Neuronal stem cell (in vitro differentiated cells): ENCODE measurements around the gene PRKCB.
A peak's percentile ranks its signal among the peaks of the same experiment; 100 is the strongest.

ENCODE experiments used
- DNase-seq: peaks from one replicate; pipeline ENCODE4 v3.0.0-alpha.2; 2013; ENCODE audit warnings: low spot score
- H2AFZ ChIP-seq: one replicate; pipeline ENCODE4 v1.6.1; 2013; ENCODE audit warnings: mild to moderate bottlenecking, low read length, inconsistent platforms
- H2AK5ac ChIP-seq: 2 replicates; pipeline ENCODE4 v1.6.1; 2013; ENCODE audit warnings: low read depth, mild to moderate bottlenecking, inconsistent platforms, low read length, moderate library complexity, mixed read lengths
- H2BK120ac ChIP-seq: 2 replicates; pipeline ENCODE4 v1.6.1; 2013; ENCODE audit warnings: low read depth, mild to moderate bottlenecking, inconsistent platforms, low read length, moderate library complexity, mixed read lengths
- H2BK12ac ChIP-seq: one replicate; pipeline ENCODE4 v1.6.1; 2013; ENCODE audit warnings: low read length, inconsistent platforms
- H2BK15ac ChIP-seq: 2 replicates; pipeline ENCODE4 v1.6.1; 2013; ENCODE audit warnings: mild to moderate bottlenecking, low read length, inconsistent platforms, mixed read lengths
- H2BK5ac ChIP-seq: one replicate; pipeline ENCODE4 v1.6.1; 2013; ENCODE audit warnings: inconsistent platforms, mild to moderate bottlenecking, low read length, moderate library complexity
- H3K14ac ChIP-seq: one replicate; pipeline ENCODE4 v1.6.1; 2013; ENCODE audit warnings: low read length, inconsistent platforms
- H3K18ac ChIP-seq: 2 replicates; pipeline ENCODE4 v1.6.1; 2013; ENCODE audit warnings: low read length, inconsistent platforms
- H3K23ac ChIP-seq: 2 replicates; pipeline ENCODE4 v1.6.1; 2013; ENCODE audit warnings: low read depth, mild to moderate bottlenecking, mixed read lengths, low read length, inconsistent platforms; ENCODE audit not compliant: poor library complexity
- H3K27ac ChIP-seq: replicated peaks from 3 replicates; pipeline ENCODE4 v1.5.1; 2013; ENCODE audit warnings: low read length, inconsistent platforms
- H3K27me3 ChIP-seq, 3 experiments: 2 replicates each; pipeline ENCODE4 v1.6.1; 2013; ENCODE audit warnings: low read length in 3 of 3, mild to moderate bottlenecking in 2 of 3, inconsistent platforms in 1 of 3, low read depth in 1 of 3, mixed read lengths in 1 of 3, moderate library complexity in 1 of 3; ENCODE audit not compliant: control insufficient read depth in 3 of 3, insufficient read depth in 3 of 3
- H3K36me3 ChIP-seq, 2 donors: replicated peaks in 1 of 2; 2 replicates each; pipeline ENCODE4 v1.6.1; 2013; ENCODE audit warnings: low read length in 2 of 2; ENCODE audit not compliant: control insufficient read depth in 2 of 2, insufficient read depth in 2 of 2
- H3K4ac ChIP-seq: 2 replicates; pipeline ENCODE4 v1.6.1; 2013; ENCODE audit warnings: inconsistent platforms, mild to moderate bottlenecking, low read length, moderate library complexity
- H3K4me1 ChIP-seq, 2 donors: 1 replicate in 1 of 2; 2 replicates in 1 of 2; pipeline ENCODE4 v1.6.1; 2013; ENCODE audit warnings: low read length in 2 of 2, low read depth in 1 of 2; ENCODE audit not compliant: control insufficient read depth in 2 of 2, insufficient read depth in 1 of 2
- H3K4me2 ChIP-seq: one replicate; pipeline ENCODE4 v1.6.1; 2013; ENCODE audit warnings: mild to moderate bottlenecking, low read length, inconsistent platforms; ENCODE audit not compliant: insufficient read depth, poor library complexity, severe bottlenecking
- H3K4me3 ChIP-seq, 2 donors: 2 replicates each; pipeline ENCODE4 v1.5.1; 2013; ENCODE audit warnings: low read length in 2 of 2, mild to moderate bottlenecking in 2 of 2, inconsistent platforms in 1 of 2, moderate library complexity in 1 of 2
- H3K79me1 ChIP-seq: one replicate; pipeline ENCODE4 v1.6.1; 2013; ENCODE audit warnings: low read depth, mild to moderate bottlenecking, inconsistent platforms, low read length, moderate library complexity
- H3K9ac ChIP-seq: one replicate; pipeline ENCODE4 v1.6.1; 2013; ENCODE audit warnings: mild to moderate bottlenecking, low read depth, low read length, inconsistent platforms; ENCODE audit not compliant: poor library complexity
- H3K9me3 ChIP-seq, 2 donors: replicated peaks in 1 of 2; 2 replicates each; pipeline versions ENCODE3 to v1.6.1; 2013; ENCODE audit warnings: low read length in 2 of 2, mild to moderate bottlenecking in 2 of 2, inconsistent platforms in 1 of 2, low read depth in 1 of 2, mixed read lengths in 1 of 2, moderate library complexity in 1 of 2; ENCODE audit not compliant: control insufficient read depth in 2 of 2, insufficient read depth in 1 of 2
- H4K8ac ChIP-seq: one replicate; pipeline ENCODE4 v1.6.1; 2013; ENCODE audit warnings: low read depth, mild to moderate bottlenecking, inconsistent platforms, low read length, moderate library complexity
- H4K91ac ChIP-seq: one replicate; pipeline ENCODE4 v1.6.1; 2013; ENCODE audit warnings: low read length, low read depth, mild to moderate bottlenecking, inconsistent platforms; ENCODE audit not compliant: poor library complexity
- WGBS, 2 donors: extraction: QIAGEN DNeasy Blood & Tissue Kit; methylation state at CpG; one replicate each; pipeline ENCODE4 v1.1.7; 2013; ENCODE audit warnings: missing lambda C conversion rate in 2 of 2, mixed read lengths in 1 of 2; ENCODE audit not compliant: insufficient read length in 2 of 2, insufficient replicate concordance in 1 of 2; ENCODE audit errors: extremely low coverage in 2 of 2; 5-methylcytosine and 5-hydroxymethylcytosine counted together

PRKCB gene

GRCh38 chr16:24035127-24035842 is 199.5 kb downstream of the PRKCB start:
- no peak overlapping the region for H3K4me2 ChIP-seq
- H3K27me3 ChIP-seq, result peaks cover 0 to 4% (median 0%) of the 10 kb centered on the region in 3 experiments
- H3K23ac ChIP-seq, result no peak overlapping the region
- H2AK5ac ChIP-seq, result no peak overlapping the region
- no peak for DNase-seq
- no CpG with 5 or more reads among the region's 17 CpGs for WGBS, 2 donors
- H3K9me3 ChIP-seq, result peaks cover 0 to 6% of the 10 kb centered on the region in 2 donors
- H2BK120ac ChIP-seq, result no peak overlapping the region
- H3K18ac ChIP-seq, result peak overlapping the region; percentile 53
- H3K14ac ChIP-seq, result peak overlapping the region; percentile 63
- H2AFZ ChIP-seq, result no peak overlapping the region
- no peak overlapping the region for H4K8ac ChIP-seq
- no peak overlapping the region for H2BK15ac ChIP-seq
- peak overlapping the region; percentile 51 for H2BK12ac ChIP-seq
- H3K4me3 ChIP-seq, result peak overlapping the region in 1 of 2 donors; percentile 36
- H3K27ac ChIP-seq, result no peak overlapping the region
- H3K36me3 ChIP-seq, result no peaks in the 10 kb centered on the region
- H4K91ac ChIP-seq, result no peak overlapping the region
- peaks cover 3% of the 10 kb centered on the region in 2 donors for H3K4me1 ChIP-seq
- no peaks in the 10 kb centered on the region for H3K79me1 ChIP-seq
- H2BK5ac ChIP-seq, result no peak overlapping the region
- H3K4ac ChIP-seq, result no peak overlapping the region
- no peak overlapping the region for H3K9ac ChIP-seq

GRCh38 chr16:24036038-24036543 is 200.3 kb downstream of the PRKCB start:
- Histone ChIP-seq H3K4me1 (peaks cover 3% of the 10 kb centered on the region in 2 donors), H3K9ac (no peak overlapping the region), H4K91ac (no peak overlapping the region), H3K9me3 (peaks cover 0 to 6% of the 10 kb centered on the region in 2 donors), H2AFZ (no peak overlapping the region), H3K79me1 (no peaks in the 10 kb centered on the region), H2BK120ac (no peak overlapping the region), H3K4ac (no peak overlapping the region), H3K23ac (no peak overlapping the region), H3K27ac (no peak overlapping the region), H3K14ac (no peak overlapping the region), H2BK12ac (no peak overlapping the region), H2BK5ac (no peak overlapping the region), H3K4me2 (no peak overlapping the region), H4K8ac (no peak overlapping the region), H2BK15ac (no peak overlapping the region), H3K36me3 (no peaks in the 10 kb centered on the region), H3K18ac (no peak overlapping the region), H2AK5ac (no peak overlapping the region), H3K27me3 (peaks cover 0 to 4% (median 0%) of the 10 kb centered on the region in 3 experiments), H3K4me3 (no peak overlapping the region)
- no peak for DNase-seq
- WGBS, 2 donors, result no CpG with 5 or more reads among the region's 1 CpG

- H2BK12ac ChIP-seq, result no peak overlapping the region
- H2AK5ac ChIP-seq, result no peak overlapping the region
- H3K79me1 ChIP-seq, result no peaks in the 10 kb centered on the region
- no peaks in the 10 kb centered on the region for H3K36me3 ChIP-seq
- no peak overlapping the region for H4K8ac ChIP-seq
- H3K4me3 ChIP-seq, result no peak overlapping the region
- H3K27me3 ChIP-seq, result peaks cover 0 to 4% (median 0%) of the 10 kb centered on the region in 3 experiments
- WGBS, 2 donors, result no CpG with 5 or more reads among the region's 8 CpGs
- no peak overlapping the region for H3K18ac ChIP-seq
- peak; percentile 36 for DNase-seq
- H3K9me3 ChIP-seq, result peaks cover 0 to 6% of the 10 kb centered on the region in 2 donors
- H3K14ac ChIP-seq, result no peak overlapping the region
- H2AFZ ChIP-seq, result no peak overlapping the region
- H4K91ac ChIP-seq, result no peak overlapping the region
- no peak overlapping the region for H2BK120ac ChIP-seq
- H3K4me2 ChIP-seq, result no peak overlapping the region
- H2BK5ac ChIP-seq, result no peak overlapping the region
- no peak overlapping the region for H3K9ac ChIP-seq
- H3K4ac ChIP-seq, result no peak overlapping the region
- no peak overlapping the region for H3K27ac ChIP-seq
- peaks cover 3% of the 10 kb centered on the region in 2 donors for H3K4me1 ChIP-seq
- H2BK15ac ChIP-seq, result no peak overlapping the region
- H3K23ac ChIP-seq, result no peak overlapping the region
These were observed 200.8 kb downstream of the PRKCB start for GRCh38 chr16:24036614-24037013.

- Histone ChIP-seq H2BK15ac (no peak overlapping the region), H3K4me1 (peaks cover 3% of the 10 kb centered on the region in 2 donors), H3K4me2 (no peak overlapping the region), H3K9ac (no peak overlapping the region), H3K18ac (no peak overlapping the region), H3K23ac (no peak overlapping the region), H3K9me3 (peaks cover 0 to 6% of the 10 kb centered on the region in 2 donors), H3K27ac (no peak overlapping the region), H2BK5ac (no peak overlapping the region), H3K4me3 (no peak overlapping the region), H4K91ac (no peak overlapping the region), H3K14ac (no peak overlapping the region), H3K79me1 (no peaks in the 10 kb centered on the region), H3K27me3 (peaks cover 0 to 4% (median 0%) of the 10 kb centered on the region in 3 experiments), H2BK120ac (no peak overlapping the region), H2BK12ac (no peak overlapping the region), H3K36me3 (no peaks in the 10 kb centered on the region), H2AK5ac (no peak overlapping the region), H2AFZ (no peak overlapping the region), H3K4ac (no peak overlapping the region), H4K8ac (no peak overlapping the region)
- DNase-seq, result no peak
- no CpG with 5 or more reads among the region's 3 CpGs for WGBS, 2 donors
These were observed 201.6 kb downstream of the PRKCB start for GRCh38 chr16:24037335-24037734.
